ENCODE measurements around the gene KLHL22. TPM values are rescaled to one million over a fixed set of nuclear protein-coding genes. Genes with fewer than 3 reads are reported as not detected.

Gene KLHL22
- total and polyA plus RNA-seq, 2 of the 8 experiments (the other 6 are each of a cell fraction or from before 2014, with no cell fraction given), result 9.4 to 16.2 TPM

GRCh38 chr22:20393705-20394476, 101.7 kb downstream of the KLHL22 start, which contains the start of gene ZNF74 (continued):
- no peak for TF ChIP-seq CHD7 (IDR thresholded peaks at IDR 0.05; ENCODE audit: insufficient replicate concordance, low read length)
- no peak for TF ChIP-seq EZH2 (IDR thresholded peaks at IDR 0.05; ENCODE audit: low read depth, low read length, severe bottlenecking)
- no peak for TF ChIP-seq SP1 (IDR thresholded peaks at IDR 0.05; ENCODE audit: low read depth, low read length)
- 0 out of 2 replicates have a peak, but pooled peaks have one; percentile 24 for TF ChIP-seq JUND (IDR thresholded peaks at IDR 0.05; ENCODE audit: low read length)
- no peak for TF ChIP-seq CHD1 (IDR thresholded peaks at IDR 0.05; ENCODE audit: low read depth, low read length)
- no peak for TF ChIP-seq BRCA1 (IDR thresholded peaks at IDR 0.05; ENCODE audit: low read depth, low read length)
- TF ChIP-seq ASH2L (IDR thresholded peaks at IDR 0.05; ENCODE audit: low read length), result no peak
- TF ChIP-seq EGR1 (IDR thresholded peaks at IDR 0.05; ENCODE audit: borderline replicate concordance, low read depth, low read length), result no peak
- TF ChIP-seq TAF1 (IDR thresholded peaks at IDR 0.05; ENCODE audit: low read depth, low read length), result peak; percentile 84
- TF ChIP-seq CHD2 (IDR thresholded peaks at IDR 0.05; ENCODE audit: low read length), result peak; percentile 66; the same call in 1 of the 2 replicates
- no peak for TF ChIP-seq CBX5 (IDR thresholded peaks at IDR 0.05; ENCODE audit: low read depth, low read length)

All from H1 (cell line).